ENCODE data around the gene DNM1. TPM values are rescaled to one million over a fixed set of nuclear protein-coding genes. Genes with fewer than 3 reads are reported as not detected.
A peak's percentile ranks its signal among the peaks of the same experiment; 100 is the strongest.

The DNM1 gene
- total and polyA plus RNA-seq, 4 donors = 0.29 to 5.9 (median 1.1) TPM

- Histone ChIP-seq H3K27me3 (ENCODE audit: control insufficient read depth in 4 of 4, insufficient read depth in 4 of 4, low read length in 3 of 4) (no peaks in the 10 kb centered on the region), H3K4me1 (ENCODE audit: control insufficient read depth in 4 of 4, insufficient read depth in 4 of 4, low read length in 3 of 4) (peaks cover 8 to 23% (median 16%) of the 10 kb centered on the region in 4 donors), H3K4me3 (ENCODE audit: low read depth in 1 of 3, low read length in 3 of 3) (no peak overlapping the region), H3K36me3 (ENCODE audit: control insufficient read depth in 4 of 4, insufficient read depth in 3 of 4, low read depth in 1 of 4, low read length in 3 of 4) (peaks cover 0 to 4% (median 0%) of the 10 kb centered on the region in 4 donors), H3K27ac (ENCODE audit: low read depth in 1 of 2, low read length in 2 of 2) (peak overlapping the region; percentile 60 to 79), H3K9me3 (ENCODE audit: control insufficient read depth in 4 of 4, low read length in 3 of 4) (no peaks in the 10 kb centered on the region), H3K9ac (ENCODE audit: low read depth in 1 of 2, low read length in 2 of 2) (no peak overlapping the region)
- DNase-seq (ENCODE audit: low spot score) = no peak
- 88% methylated on average over 14 of the region's 14 CpGs for WGBS
- TF ChIP-seq RAD21 (IDR thresholded peaks at IDR 0.05) (no peak), FOXA1 (IDR thresholded peaks at IDR 0.05) (no peak), HNF4G (IDR thresholded peaks at IDR 0.05) (no peak), TAF1 (conservative IDR thresholded peaks at IDR 0.05) (no peak), FOXA2 (IDR thresholded peaks at IDR 0.05) (no peak), REST (IDR thresholded peaks at IDR 0.05) (no peak), HNF4A (conservative IDR thresholded peaks at IDR 0.05) (no peak), JUND (IDR thresholded peaks at IDR 0.05) (no peak), EGR1 (IDR thresholded peaks at IDR 0.05; ENCODE audit: low read depth in 2 of 2) (no peak), RXRA (IDR thresholded peaks at IDR 0.05) (no peak), CTCF (IDR thresholded peaks at IDR 0.05; ENCODE audit: low read depth, low read length, missing input control) (no peak), GABPA (IDR thresholded peaks at IDR 0.05 in 1 of 2, conservative IDR thresholded peaks at IDR 0.05 in 1 of 2) (no peak), NR2F2 (IDR thresholded peaks at IDR 0.05) (no peak), YY1 (IDR thresholded peaks at IDR 0.05) (no peak), SP1 (IDR thresholded peaks at IDR 0.05) (no peak)
- TF ChIP-seq, protein P1, sequence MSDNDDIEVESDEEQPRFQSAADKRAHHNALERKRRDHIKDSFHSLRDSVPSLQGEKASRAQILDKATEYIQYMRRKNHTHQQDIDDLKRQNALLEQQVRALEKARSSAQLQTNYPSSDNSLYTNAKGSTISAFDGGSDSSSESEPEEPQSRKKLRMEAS (IDR thresholded peaks at IDR 0.05) = no peak
- TF ChIP-seq, protein P2, sequence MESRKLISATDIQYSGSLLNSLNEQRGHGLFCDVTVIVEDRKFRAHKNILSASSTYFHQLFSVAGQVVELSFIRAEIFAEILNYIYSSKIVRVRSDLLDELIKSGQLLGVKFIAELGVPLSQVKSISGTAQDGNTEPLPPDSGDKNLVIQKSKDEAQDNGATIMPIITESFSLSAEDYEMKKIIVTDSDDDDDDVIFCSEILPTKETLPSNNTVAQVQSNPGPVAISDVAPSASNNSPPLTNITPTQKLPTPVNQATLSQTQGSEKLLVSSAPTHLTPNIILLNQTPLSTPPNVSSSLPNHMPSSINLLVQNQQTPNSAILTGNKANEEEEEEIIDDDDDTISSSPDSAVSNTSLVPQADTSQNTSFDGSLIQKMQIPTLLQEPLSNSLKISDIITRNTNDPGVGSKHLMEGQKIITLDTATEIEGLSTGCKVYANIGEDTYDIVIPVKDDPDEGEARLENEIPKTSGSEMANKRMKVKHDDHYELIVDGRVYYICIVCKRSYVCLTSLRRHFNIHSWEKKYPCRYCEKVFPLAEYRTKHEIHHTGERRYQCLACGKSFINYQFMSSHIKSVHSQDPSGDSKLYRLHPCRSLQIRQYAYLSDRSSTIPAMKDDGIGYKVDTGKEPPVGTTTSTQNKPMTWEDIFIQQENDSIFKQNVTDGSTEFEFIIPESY (IDR thresholded peaks at IDR 0.05) = no peak
- TF ChIP-seq, protein P3, sequence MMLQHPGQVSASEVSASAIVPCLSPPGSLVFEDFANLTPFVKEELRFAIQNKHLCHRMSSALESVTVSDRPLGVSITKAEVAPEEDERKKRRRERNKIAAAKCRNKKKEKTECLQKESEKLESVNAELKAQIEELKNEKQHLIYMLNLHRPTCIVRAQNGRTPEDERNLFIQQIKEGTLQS (IDR thresholded peaks at IDR 0.05) = no peak
Observed at GRCh38 chr9:128193469-128194096, 9.6 kb upstream of the DNM1 start.

Data from liver (tissue), 9 donors.